GM21529 (cell line): ENCODE results near the gene NEK3.
A peak's percentile ranks its signal among the peaks of the same experiment; 100 is the strongest.
"Not testable (repeated sequence)": the region's sequence is repeated elsewhere in the genome, so short reads cannot be mapped to it uniquely, and the experiment has no call there.

Experiments
- ATAC-seq: cut with Tn5 transposase; IDR thresholded peaks from one replicate; pipeline ENCODE4 v1.9.1; 2021; ENCODE audit not compliant: unreplicated experiment

The NEK3 gene

DNA sequence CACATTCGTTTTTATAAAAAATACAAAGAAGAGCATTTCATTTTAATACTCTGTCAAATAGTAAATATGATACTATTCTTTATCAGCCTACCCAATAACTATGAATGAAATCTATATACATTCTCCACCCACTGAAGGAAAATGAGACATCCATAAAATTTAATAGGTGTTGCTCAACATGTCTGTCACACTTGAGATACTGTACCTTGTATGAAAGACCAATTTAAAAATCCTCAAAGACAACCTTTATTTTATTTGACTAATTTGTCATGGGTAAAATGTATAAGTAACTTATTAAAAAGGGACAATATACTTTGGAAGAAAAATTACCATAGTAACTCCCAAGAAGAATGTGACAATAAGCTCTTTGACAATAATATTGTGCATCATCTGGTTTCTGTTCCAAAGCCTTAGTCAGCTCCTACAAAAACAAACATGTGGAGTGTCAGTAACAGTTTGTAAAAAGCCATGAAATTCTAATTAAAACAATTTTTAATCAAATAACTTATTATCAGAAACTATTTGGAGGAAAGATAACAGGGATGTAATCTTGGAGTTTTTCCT lies 11.5 kb upstream of the NEK3 start:
- ATAC-seq: not testable (repeated sequence)

DNA sequence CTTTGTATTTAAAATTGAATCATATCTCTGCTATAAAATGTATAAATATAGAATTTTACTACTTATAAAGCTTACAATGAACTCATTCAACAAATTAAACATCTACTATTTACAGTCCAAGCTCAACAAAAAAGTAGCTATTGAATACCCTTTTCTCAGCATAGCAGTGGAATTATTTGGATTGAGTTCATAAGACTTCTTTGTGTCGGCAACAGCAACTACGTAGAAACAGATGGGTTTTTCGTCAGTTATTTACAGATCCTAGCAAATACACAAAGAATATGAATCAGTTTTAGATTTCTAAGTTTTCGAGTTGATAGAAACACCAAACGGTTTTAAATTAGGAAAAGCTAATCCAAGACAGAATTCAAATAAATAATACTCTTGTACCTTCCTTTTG lies 10.4 kb upstream of the NEK3 start:
- no peak for ATAC-seq

- ATAC-seq: no peak
Measured at GRCh38 chr13:52165411-52165810, 6.0 kb upstream of the NEK3 start.

- ATAC-seq: no peak
Measured at GRCh38 chr13:52164989-52165388, 5.6 kb upstream of the NEK3 start.

DNA sequence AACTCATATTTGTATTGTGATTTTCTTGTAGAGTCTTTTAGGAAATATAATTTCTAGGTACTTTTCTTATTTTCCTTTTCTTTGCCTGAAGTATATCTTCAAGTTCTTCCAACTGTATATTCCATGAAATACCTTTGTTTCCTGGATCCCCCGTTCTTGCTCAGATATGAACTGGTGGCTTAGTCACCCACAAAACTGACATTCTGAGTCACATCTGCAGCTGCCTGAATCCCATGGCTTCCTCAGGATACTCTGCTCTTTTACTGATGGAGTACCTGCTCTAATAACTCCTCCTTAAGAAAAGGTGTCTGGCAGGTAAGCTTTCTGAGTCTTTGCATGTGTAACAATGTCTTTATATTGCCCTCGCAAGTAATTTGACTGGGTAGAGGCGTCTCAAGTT lies 4.5 kb upstream of the NEK3 start:
- ATAC-seq: not testable (repeated sequence)

GRCh38 chr13:52162279-52163101 lies 3.1 kb upstream of the NEK3 start:
- no peak for ATAC-seq

DNA sequence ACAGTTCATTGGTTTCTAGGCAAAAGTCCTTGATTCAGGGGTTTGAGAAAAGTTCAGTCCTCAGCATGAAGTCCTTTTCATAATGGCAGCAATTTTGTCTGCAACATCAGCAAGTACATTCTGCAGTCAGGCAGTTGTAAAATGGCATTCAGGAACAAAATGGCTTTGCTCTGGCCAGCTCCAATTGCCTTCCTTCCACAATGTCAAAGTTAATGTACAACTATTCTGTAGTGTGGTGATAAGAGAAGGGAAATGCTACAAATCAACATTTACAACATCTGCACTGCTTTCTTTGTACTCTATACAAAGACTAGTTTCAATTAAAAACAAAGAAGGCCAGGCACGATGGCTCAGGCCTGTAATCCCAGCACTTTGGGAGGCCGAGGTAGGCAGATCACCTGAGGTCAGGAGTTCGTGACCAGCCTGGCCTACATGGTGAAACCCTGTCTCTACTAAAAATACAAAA lies 1.8 kb upstream of the NEK3 start:
- ATAC-seq: no peak

DNA sequence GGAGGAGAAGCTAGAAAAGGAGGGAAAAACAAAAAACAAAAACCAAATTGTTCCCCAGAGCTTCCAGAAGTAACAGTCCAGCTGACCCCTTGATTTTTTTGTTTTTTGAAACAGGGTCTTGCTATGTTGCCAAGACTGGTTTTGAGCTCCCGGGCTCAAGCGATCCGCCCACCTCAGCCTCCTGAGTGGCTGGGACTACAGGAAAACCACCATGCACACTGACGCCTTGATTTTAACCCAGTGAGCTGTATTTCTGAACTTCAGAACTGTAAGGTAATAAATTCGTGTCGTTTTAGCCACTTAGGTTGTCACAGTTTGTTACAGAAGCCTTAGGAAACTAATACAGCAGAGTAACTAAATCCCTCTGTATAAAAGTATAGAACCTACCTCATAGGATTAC lies 1.1 kb upstream of the NEK3 start:
- ATAC-seq: no peak

DNA sequence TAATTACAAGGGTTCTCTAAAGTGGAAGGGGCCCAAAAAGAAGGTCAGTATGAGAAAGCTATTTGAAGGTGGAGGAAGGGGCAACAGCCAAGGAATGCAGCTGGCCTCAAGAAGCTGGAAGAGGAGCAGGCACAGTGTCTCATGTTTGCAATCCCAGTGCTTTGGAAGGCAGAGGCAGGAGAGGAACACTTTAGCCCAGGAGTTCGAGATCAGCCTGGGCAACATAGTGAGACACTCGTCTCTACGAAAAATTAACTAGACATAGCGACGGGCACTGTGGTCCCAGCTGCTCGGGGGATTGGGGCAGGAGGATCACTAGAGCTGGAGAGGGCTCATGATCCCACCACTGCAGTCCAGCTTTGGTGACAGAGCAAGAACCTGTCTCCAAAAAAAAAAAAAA lies 656 bp upstream of the NEK3 start:
- ATAC-seq: no peak

DNA sequence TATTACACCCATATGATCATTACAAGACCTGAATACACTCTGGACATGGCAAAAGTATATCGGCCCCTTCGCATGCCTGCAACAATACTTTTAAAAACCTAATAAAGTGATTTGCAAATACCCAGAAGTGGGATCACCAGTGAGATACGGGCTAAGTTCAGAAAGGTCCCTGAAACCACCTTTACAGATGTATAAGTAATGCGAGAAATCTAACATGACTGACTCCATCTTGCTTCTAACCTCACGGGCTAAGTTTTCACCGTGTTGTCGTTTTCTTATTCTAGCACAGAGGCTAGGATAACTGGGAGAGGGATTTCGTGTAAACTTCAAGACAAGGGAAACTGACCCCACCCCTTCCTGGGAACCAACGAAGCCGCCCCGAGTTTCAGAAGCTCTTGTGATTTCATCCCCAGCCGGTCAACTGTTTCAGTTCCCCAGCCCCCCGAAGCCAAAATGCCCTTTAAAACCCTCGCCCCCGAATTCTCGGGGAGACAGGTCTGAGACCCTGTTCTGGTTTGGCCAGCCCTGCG lies 703 bp downstream of the NEK3 start:
- ATAC-seq: peak; percentile 29

DNA sequence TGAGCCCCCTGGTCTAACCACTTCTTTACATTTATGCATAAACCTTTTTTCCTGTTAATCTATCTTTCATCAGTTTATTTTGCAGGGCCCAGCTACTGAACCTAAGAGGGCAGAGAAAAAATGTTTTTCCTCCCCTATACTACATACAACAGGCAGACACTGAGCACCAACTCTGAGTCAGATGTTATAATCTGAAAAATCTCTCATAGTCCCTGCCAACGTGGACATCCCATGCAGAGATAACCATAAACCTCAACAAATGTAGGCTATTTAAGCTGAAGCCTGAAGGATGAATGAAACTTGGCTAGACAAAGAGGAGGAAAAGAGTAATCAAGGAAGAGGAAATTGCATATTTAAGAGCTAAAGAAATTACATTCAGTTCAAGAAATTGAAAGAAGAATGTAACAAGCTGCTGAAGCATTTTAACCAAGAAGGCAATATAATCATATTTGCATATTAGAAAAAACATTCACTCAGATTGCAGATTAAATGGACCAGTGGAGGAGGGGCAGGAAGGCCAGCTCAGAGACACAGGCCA lies 2.6 kb downstream of the NEK3 start:
- no peak for ATAC-seq

DNA sequence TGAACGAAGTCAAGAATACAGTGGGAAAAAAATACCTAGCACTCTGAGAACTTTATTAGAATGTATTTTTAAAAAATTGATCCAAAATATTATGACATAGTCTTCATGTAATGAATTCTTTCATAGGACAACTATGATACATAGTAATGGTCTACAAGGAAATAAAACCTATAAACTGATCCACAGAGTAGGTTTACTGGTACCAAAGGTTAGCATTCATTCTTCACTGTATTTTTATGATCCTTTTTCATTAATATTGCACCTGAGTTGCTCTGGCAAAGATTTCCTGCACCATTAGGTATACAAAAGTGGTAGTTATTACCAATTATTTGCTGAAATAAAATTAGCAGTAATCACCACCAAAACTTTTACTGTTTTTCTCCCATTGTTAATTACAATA lies 4.2 kb downstream of the NEK3 start:
- ATAC-seq: no peak

DNA sequence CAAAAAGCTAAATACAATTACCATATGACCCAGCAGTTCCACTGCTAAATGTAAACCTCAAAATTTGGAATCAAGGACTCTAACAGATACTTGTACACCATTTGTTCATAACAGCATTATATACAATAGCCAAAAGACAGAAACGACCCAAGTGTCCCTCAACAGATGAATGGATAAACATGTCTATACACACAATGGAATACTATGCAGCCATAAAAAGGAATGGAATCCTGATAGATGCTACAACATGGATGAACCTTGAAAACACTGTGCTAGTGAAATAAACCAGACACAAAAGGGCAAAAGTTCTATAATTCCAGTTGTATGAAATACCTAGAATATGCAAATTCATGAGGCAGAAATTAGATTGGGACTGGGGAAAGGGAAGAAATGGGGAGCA lies 12.2 kb downstream of the NEK3 start:
- ATAC-seq: no peak

- ATAC-seq: no peak
Measured at GRCh38 chr13:52141299-52141698, 18.1 kb downstream of the NEK3 start.

DNA sequence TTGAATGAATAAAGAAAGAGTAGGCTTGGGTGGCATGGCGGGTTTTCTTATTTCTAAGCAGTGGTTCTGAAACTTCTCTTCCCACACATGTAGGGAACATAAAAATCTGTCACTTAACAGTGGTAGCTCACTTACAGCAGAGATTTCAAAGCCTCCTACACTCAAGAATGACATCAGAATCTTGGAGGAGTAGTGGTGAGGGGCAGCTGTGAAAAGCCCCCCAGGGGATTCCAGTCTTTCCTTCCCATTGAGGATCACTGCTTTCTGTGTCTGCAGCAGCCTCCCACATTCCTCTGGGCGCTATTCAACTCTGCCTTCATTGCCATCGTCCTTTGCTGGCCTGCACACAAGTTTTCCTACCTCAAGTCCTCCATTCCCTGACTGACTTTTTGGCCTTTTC lies 21.9 kb downstream of the NEK3 start:
- ATAC-seq: no peak

DNA sequence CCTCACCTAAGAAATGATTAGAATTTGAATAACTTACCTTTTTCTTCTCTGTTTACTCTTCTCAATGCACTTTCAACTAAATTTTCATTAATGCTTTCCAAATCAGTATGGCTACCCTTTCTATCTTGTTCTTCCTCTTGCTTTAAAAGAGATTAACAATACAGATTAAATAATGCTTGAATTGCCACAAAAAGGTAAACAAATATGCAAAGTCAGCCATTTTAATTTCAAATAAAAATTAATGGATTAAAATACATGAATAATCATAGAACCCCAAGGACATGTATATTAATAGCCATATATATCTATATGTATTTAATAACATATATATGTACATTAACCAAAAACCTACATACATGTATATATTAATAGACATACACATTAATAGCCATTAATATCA lies 22.6 kb downstream of the NEK3 start:
- ATAC-seq: no peak

- no peak for ATAC-seq
Measured at GRCh38 chr13:52130641-52131040, 28.8 kb downstream of the NEK3 start.

GRCh38 chr13:52128714-52129700 lies 30.4 kb downstream of the NEK3 start, which contains the start of gene NEK5:
NEK5 (minus strand) TSS chr13:52129073; CDS start chr13:52127482, 1,591 bp downstream.
- peak; percentile 66 for ATAC-seq

DNA sequence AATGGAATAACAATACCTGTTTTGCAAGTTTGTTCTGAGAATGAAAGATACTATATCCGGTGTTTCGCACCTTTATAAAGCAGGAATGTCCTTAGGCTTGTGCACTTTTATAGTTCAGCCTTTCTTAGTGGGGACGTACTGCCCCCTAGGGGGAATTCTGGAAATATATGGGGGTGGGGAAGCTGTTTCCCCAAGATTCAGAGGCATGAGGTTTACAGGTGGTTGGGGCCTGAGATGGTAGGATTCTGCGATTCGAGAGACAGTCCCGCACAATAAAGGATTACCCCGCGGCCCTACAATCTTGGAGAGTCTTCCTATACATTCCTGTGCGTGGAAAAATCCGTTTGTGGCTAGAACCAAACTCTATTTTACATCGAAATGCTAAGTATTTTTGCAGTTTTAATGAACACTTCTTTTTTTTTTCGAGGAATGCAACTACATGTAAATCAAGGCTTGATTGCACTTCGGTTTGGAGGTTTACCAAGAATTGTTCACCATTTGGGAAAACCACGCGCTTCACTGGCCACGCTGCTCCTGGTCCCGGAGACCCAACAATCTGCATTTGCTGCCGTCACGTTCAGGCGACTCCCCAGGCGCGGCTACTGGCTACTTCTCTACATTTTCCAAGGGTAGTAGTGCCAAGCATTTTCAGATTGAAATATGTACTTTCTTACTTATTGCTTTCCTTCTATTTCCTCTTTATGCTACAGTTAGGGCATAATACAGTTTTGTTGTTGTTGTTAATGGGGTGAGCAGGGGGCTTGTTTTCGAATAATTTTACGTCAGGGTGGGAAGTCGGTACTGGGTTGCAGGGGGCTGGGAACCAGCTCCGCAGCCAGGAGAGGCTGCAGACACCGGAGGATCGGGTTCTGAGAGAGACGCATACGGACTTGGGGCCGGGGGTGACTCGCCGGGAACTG lies 31.4 kb downstream of the NEK3 start:
- peak; percentile 60 for ATAC-seq

GRCh38 chr13:52127378-52127777 lies 32.0 kb downstream of the NEK3 start:
- no peak for ATAC-seq
